ENCODE results near the gene DNLZ.

The DNLZ gene

GRCh38 chr9:136391737-136392537, 28.4 kb upstream of the DNLZ start:
- Histone ChIP-seq H3K79me2 (ENCODE audit: low read length) (peaks cover 25% of the 10 kb centered on the region), H3K4me2 (ENCODE audit: low read length) (no peak overlapping the region), H3K4me3 (ENCODE audit: low read length) (no peak overlapping the region), H2AFZ (ENCODE audit: low read depth, low read length) (no peak overlapping the region), H3K36me3 (replicated peaks; ENCODE audit: low read depth, low read length) (peaks cover 77% of the 10 kb centered on the region), H4K20me1 (ENCODE audit: insufficient read depth, low read length) (no peaks in the 10 kb centered on the region), H3K9me3 (ENCODE audit: insufficient read depth, low read length) (no peaks in the 10 kb centered on the region), H3K4me1 (ENCODE audit: low read length) (no peaks in the 10 kb centered on the region), H3K27ac (ENCODE audit: low read length) (no peak overlapping the region), H3K9ac (ENCODE audit: low read length) (no peak overlapping the region), H3K27me3 (ENCODE audit: low read depth, low read length) (no peaks in the 10 kb centered on the region)
- TF ChIP-seq, protein P1, sequence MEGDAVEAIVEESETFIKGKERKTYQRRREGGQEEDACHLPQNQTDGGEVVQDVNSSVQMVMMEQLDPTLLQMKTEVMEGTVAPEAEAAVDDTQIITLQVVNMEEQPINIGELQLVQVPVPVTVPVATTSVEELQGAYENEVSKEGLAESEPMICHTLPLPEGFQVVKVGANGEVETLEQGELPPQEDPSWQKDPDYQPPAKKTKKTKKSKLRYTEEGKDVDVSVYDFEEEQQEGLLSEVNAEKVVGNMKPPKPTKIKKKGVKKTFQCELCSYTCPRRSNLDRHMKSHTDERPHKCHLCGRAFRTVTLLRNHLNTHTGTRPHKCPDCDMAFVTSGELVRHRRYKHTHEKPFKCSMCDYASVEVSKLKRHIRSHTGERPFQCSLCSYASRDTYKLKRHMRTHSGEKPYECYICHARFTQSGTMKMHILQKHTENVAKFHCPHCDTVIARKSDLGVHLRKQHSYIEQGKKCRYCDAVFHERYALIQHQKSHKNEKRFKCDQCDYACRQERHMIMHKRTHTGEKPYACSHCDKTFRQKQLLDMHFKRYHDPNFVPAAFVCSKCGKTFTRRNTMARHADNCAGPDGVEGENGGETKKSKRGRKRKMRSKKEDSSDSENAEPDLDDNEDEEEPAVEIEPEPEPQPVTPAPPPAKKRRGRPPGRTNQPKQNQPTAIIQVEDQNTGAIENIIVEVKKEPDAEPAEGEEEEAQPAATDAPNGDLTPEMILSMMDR (IDR thresholded peaks at IDR 0.05; ENCODE audit: low read depth, low read length): no peak
- no peak for TF ChIP-seq EZH2phosphoT487 (IDR thresholded peaks at IDR 0.05; ENCODE audit: low read depth)

DNA sequence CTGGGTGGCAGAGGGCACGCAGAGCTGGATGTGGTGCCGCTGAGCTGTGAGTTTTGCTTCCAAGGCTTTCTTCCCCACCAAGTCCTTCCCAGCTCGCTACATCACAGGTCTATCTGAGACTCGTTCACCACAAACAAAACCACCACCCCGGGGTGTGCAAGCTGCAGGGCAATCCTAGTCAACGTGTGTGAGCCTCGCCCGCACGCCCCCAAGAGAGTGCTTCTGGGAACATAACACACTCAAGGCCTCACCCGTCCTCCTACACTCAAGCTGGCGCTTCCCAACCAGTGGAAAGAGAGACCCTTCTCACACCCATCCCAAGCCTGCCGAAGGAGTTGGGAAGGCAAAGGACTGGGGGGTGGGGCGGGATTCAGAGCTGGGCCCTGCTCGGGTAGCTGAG, 25.9 kb upstream of the DNLZ start:
- no peaks in the 10 kb centered on the region for H4K20me1 ChIP-seq (ENCODE audit: insufficient read depth, low read length)
- TF ChIP-seq, protein P1 (IDR thresholded peaks at IDR 0.05; ENCODE audit: low read depth, low read length): no peak
- no peaks in the 10 kb centered on the region for H3K27me3 ChIP-seq (ENCODE audit: low read depth, low read length)
- no peaks in the 10 kb centered on the region for H3K9me3 ChIP-seq (ENCODE audit: insufficient read depth, low read length)
- peaks cover 10% of the 10 kb centered on the region; the same call in 1 of the 2 replicates for H3K79me2 ChIP-seq (ENCODE audit: low read length)
- no peak overlapping the region for H3K4me2 ChIP-seq (ENCODE audit: low read length)
- H3K36me3 ChIP-seq (replicated peaks; ENCODE audit: low read depth, low read length): peaks cover 69% of the 10 kb centered on the region
- no peak overlapping the region for H3K27ac ChIP-seq (ENCODE audit: low read length)
- no peak overlapping the region for H2AFZ ChIP-seq (ENCODE audit: low read depth, low read length)
- H3K4me3 ChIP-seq (ENCODE audit: low read length): no peak overlapping the region
- H3K4me1 ChIP-seq (ENCODE audit: low read length): no peaks in the 10 kb centered on the region
- no peak overlapping the region for H3K9ac ChIP-seq (ENCODE audit: low read length)

DNA sequence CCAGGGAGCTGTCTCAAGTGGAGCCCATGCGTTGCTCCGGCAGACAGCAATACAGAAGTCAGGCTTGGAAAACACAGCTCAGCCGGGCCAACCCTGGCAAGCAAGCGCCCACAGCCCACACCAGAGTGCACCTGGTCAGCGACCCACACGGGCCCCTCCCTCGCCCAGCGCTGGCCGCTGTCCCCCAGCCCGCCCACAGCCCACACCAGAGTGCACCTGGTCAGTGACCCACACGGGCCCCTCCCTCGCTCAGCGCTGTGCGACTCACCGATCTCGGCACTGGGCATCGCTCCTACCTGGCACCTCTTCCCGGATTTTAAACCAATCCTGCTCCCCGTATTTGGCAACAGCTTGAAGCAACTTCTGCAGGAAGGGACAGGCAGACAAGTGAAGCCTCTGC, 23.7 kb upstream of the DNLZ start:
- Histone ChIP-seq H3K4me2 (ENCODE audit: low read length) (no peak overlapping the region), H3K36me3 (replicated peaks; ENCODE audit: low read depth, low read length) (peaks cover 69% of the 10 kb centered on the region), H3K9me3 (ENCODE audit: insufficient read depth, low read length) (no peaks in the 10 kb centered on the region), H3K4me3 (ENCODE audit: low read length) (no peak overlapping the region), H2AFZ (ENCODE audit: low read depth, low read length) (no peak overlapping the region), H3K79me2 (ENCODE audit: low read length) (peaks cover 4% of the 10 kb centered on the region; the same call in 1 of the 2 replicates), H3K9ac (ENCODE audit: low read length) (no peak overlapping the region), H3K27ac (ENCODE audit: low read length) (no peak overlapping the region), H3K4me1 (ENCODE audit: low read length) (no peaks in the 10 kb centered on the region), H3K27me3 (ENCODE audit: low read depth, low read length) (no peaks in the 10 kb centered on the region), H4K20me1 (ENCODE audit: insufficient read depth, low read length) (no peaks in the 10 kb centered on the region)
- no peak for TF ChIP-seq EZH2phosphoT487 (IDR thresholded peaks at IDR 0.05; ENCODE audit: low read depth)
- TF ChIP-seq, protein P1 (IDR thresholded peaks at IDR 0.05; ENCODE audit: low read depth, low read length): no peak

- Histone ChIP-seq H3K27me3 (ENCODE audit: low read depth, low read length) (no peaks in the 10 kb centered on the region), H4K20me1 (ENCODE audit: insufficient read depth, low read length) (no peaks in the 10 kb centered on the region), H3K79me2 (ENCODE audit: low read length) (no peaks in the 10 kb centered on the region), H3K9ac (ENCODE audit: low read length) (no peak overlapping the region), H3K4me3 (ENCODE audit: low read length) (no peak overlapping the region), H3K9me3 (ENCODE audit: insufficient read depth, low read length) (no peaks in the 10 kb centered on the region), H3K4me1 (ENCODE audit: low read length) (no peaks in the 10 kb centered on the region), H3K27ac (ENCODE audit: low read length) (no peak overlapping the region), H2AFZ (ENCODE audit: low read depth, low read length) (no peak overlapping the region), H3K4me2 (ENCODE audit: low read length) (no peak overlapping the region), H3K36me3 (replicated peaks; ENCODE audit: low read depth, low read length) (peaks cover 62% of the 10 kb centered on the region)
- no peak for TF ChIP-seq EZH2phosphoT487 (IDR thresholded peaks at IDR 0.05; ENCODE audit: low read depth)
- TF ChIP-seq, protein P1 (IDR thresholded peaks at IDR 0.05; ENCODE audit: low read depth, low read length): no peak
These were observed 22.5 kb upstream of the DNLZ start for GRCh38 chr9:136386018-136386417.

Data from OCI-LY3 (cell line).